ENCODE data around the gene GPC3.

Gene GPC3

GRCh38 chrX:133523081-133523487, 462.3 kb downstream of the GPC3 start:
- TF ChIP-seq CTCF (IDR thresholded peaks at IDR 0.05; ENCODE audit: low read depth, low read length, missing control alignments) = no peak
- H3K4me3 ChIP-seq (ENCODE audit: low read depth, low read length) = no peak overlapping the region
- no peak for DNase-seq (ENCODE audit: low read depth)

GRCh38 chrX:133516686-133517085, 468.7 kb downstream of the GPC3 start:
- no peak for TF ChIP-seq CTCF (IDR thresholded peaks at IDR 0.05; ENCODE audit: low read depth, low read length, missing control alignments)
- no peak for DNase-seq (ENCODE audit: low read depth)
- H3K4me3 ChIP-seq (ENCODE audit: low read depth, low read length) = no peak overlapping the region

- H3K4me3 ChIP-seq (ENCODE audit: low read depth, low read length) = no peak overlapping the region
- DNase-seq (ENCODE audit: low read depth) = no peak
- no peak for TF ChIP-seq CTCF (IDR thresholded peaks at IDR 0.05; ENCODE audit: low read depth, low read length, missing control alignments)
Measured at GRCh38 chrX:133514486-133514885, 470.9 kb downstream of the GPC3 start.

- no peak for DNase-seq (ENCODE audit: low read depth)
- TF ChIP-seq CTCF (IDR thresholded peaks at IDR 0.05; ENCODE audit: low read depth, low read length, missing control alignments) = no peak
- no peak overlapping the region for H3K4me3 ChIP-seq (ENCODE audit: low read depth, low read length)
Measured at GRCh38 chrX:133513123-133513522, 472.3 kb downstream of the GPC3 start.

GRCh38 chrX:133511041-133511440, 474.4 kb downstream of the GPC3 start:
- no peak for TF ChIP-seq CTCF (IDR thresholded peaks at IDR 0.05; ENCODE audit: low read depth, low read length, missing control alignments)
- no peak overlapping the region for H3K4me3 ChIP-seq (ENCODE audit: low read depth, low read length)
- DNase-seq (ENCODE audit: low read depth) = no peak

- TF ChIP-seq CTCF (IDR thresholded peaks at IDR 0.05; ENCODE audit: low read depth, low read length, missing control alignments) = no peak
- DNase-seq (ENCODE audit: low read depth) = no peak
- no peak overlapping the region for H3K4me3 ChIP-seq (ENCODE audit: low read depth, low read length)
Measured at GRCh38 chrX:133497356-133497755, 488.0 kb downstream of the GPC3 start.

GRCh38 chrX:133495464-133496391, 489.7 kb downstream of the GPC3 start:
- no peak overlapping the region for H3K4me3 ChIP-seq (ENCODE audit: low read depth, low read length)
- TF ChIP-seq CTCF (IDR thresholded peaks at IDR 0.05; ENCODE audit: low read depth, low read length, missing control alignments) = no peak
- no peak for DNase-seq (ENCODE audit: low read depth)
